Dedifferentiated amniotic fluid mesenchymal stem cell (primary cell): ENCODE measurements around the gene ADAMTS17.

Experiments used
- DNase-seq: peaks from one replicate; pipeline ENCODE4 v3.0.0-alpha.2; 2016; ENCODE audit errors: extremely low spot score

ADAMTS17 gene

DNA sequence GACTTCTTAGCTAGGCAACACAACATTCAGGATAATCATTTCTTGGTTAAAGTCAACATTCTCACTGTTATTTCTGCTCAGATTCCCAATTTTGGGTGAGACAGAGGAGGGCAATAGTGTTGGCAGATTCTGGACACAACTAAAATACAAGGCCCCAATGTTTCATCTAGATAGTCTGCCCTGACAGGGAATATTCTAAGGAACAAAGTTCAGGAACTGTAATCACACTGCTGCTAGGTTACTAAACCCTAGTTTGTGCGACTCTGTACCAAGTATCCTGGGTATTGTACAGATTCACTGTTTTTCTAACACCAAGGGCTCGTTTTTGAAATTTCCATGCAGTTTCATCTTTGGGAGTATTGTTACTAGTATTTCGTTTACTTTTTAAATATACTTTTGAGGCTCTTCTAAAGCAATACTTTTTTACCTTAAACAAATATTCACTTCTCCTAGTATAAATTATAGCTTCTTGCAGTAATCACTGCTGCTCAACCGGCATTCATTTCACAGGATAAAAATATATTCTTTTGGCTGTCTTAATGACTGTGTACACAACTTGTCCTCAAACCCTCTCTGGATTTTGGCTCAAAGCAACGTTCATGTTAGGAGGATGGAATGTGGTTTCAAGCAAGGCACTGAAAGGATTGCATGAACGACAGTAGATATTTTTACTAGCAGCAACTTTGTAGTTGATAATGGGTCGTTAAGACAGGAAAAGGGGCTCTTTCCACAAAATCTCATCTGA is 167.4 kb downstream of the ADAMTS17 start:
- DNase-seq = no peak

DNA sequence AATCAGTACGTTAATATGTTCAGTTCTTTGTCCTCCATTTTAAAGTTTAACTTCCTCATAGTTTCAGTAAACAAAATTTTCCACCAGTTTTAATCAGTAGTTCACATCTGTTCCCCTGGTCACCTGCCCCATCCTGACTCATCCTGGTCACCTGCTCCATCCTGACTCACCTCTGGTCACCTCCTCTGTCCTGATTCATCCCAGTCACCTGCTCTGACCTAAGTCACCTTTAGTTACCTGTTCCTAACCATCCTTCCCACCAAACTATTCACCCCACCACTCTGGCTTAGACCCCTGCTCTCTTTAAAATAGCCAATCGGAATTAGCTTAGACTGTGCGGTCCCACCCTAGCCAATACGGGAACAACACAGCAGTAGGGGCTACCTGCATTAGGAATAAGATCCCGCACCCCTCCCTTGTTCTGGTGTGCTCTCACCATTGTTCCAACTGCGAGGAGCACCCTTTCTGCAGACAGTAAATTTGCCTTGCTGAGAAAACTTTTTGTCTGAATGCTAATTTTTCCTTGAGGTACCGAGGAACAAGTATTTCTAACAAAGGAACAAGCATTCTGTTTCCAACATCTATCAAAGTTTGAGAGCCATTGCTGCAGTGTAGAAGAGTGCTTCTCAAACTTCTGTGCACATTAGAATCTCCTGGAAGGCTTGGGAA is 169.3 kb downstream of the ADAMTS17 start:
- no peak for DNase-seq

DNA sequence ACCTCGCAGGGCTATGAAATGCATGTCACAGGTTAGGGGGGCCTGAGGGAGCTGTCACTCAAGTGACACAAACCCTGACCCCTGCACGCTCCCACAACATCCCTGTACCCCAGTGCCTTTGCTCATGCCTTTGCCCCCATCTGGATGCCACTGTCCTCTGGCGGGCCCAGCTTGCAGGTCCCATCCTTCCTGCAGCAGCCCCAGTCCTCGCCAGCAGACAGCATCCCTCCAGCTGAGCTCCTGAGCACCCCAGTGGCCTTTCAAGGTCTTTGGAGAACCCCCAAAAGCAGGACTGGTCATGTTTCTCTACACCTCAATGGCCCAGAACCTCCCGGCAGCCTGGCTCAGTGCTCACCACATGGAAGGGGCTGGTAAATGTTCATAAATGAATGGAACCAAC is 170.4 kb downstream of the ADAMTS17 start:
- no peak for DNase-seq

DNA sequence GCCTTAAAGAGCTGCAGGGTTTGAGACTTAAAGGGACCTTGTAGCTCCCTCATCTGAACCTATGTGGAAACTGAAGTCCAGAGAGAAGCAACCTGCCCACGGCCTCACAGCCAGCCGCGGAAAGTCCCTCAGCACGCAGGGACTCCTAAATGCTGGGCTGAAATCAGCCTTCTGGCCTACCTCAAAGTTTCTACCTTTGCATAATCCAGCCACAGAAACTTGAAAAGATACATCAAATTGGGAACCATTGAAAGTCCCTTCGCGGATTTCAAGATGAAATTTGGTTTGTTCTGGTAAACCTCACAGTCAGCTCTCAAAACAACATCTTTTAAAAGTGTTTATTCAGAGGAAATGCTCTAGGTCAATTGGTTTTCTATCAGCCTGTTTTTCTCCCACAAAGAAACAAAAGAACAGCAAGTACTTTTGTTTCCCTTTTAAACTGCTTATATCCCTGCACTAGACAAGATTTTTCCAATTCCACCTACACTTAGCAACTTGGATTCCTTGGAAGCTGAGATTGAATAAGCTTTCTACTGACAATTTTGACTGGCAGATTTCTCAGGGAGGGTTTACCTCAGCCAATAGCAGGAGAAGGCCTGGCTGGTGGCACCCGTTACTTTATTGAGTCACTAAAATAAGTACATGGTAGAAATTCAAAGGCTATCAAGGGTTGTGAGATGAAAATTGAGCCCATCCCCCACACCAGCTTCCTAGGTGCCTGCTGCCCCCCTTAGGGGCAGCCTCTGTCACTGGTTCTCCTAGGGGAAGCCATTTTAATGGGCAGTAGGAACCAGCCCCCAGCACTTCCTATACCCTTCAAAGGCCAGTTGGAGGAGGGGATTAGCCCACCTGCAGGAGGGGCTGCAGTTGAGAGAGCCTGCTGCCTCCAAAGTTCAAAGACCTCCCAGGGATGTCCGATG is 171.2 kb downstream of the ADAMTS17 start:
- no peak for DNase-seq

DNA sequence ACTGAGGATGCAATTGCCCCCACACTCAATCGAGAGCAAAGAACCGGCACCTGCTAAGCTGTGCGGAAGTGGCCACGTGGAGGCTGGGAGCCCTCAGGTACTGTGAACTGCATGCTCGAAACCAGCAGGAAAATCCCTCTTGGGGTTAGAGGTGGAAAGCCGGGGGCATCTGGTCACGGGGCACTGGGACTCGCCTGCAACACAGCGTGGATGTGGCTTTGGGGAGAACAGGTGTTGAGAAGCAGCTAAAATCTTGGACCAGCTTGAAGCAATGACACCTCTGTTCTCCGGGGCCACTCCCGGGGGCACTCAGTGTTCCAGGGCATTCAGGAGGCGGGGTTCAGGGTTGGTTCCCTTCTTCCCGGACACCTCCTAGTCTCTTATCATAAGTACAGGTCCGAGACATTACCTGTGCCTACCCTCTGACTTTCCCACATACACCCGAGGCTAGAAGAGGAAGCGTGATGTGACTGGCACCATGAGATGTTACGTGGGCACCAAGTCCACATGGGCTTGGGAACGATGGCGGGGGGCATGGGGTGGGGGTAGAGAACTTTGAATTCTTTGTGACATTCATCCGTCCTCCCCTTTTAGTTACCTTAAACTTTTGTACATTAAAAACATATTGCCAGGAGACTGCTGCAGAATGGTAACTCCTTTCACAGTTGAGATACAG is 172.0 kb downstream of the ADAMTS17 start:
- DNase-seq = no peak

DNA sequence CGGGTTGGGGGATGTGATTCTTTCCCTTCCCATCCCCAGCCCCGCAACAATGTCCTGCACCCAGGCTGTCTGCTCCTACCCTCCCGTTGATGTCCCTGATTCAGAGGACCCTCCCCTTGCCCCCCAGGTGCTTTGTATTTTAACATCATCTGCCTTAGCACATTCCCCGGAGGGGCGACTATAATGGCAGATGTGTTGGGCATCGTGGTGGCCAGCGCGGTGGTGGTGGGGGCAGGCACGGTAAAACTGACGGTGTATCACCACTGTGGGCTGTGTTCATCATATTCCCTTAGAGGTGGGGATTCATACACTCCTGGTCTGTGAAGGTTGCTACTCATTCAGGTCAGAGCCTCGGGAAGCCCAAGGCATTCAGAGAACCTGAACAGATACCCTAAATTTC is 173.0 kb downstream of the ADAMTS17 start:
- no peak for DNase-seq

DNA sequence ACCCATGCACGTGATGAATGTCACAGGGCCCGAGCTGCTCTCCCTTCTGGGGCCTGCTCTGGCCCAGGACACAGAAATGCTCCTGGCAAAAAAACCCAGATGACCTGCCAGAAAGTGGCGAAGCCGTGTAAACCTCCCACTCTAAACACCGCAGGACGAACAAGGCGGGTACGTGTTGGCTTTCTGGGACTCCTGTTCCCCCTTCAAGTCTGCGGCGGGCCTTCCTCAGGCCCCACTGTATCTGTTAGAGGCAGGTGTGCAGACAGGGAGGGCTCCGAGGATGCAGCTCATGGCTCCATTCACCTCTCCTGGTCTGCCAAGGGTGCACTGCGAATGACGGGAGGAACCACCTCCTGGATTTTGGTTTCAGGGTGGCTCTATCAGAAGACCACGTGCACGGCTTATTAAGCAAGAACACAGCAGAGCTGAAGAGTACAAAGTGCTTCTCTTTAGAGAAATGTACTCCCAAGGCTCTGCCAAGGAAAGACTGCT is 173.8 kb downstream of the ADAMTS17 start:
- no peak for DNase-seq

DNA sequence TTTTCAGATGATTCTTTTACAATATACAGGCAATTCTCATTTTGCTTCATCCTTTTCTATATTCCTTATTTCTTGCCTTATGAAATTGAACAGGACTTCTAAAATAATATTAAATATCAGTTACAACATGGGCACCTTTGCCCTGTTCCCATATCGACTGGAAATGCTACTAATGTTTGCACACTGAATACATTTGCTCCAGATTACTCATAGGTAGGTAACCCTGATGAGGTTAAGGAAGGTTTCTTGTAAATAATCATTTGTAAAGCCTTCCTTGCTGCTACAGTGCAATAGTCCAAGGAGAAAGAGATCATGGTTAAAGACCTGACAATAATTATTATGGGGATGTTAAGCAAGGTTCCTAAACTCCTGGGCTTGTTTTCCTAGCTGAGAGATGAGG is 175.5 kb downstream of the ADAMTS17 start:
- DNase-seq = no peak

DNA sequence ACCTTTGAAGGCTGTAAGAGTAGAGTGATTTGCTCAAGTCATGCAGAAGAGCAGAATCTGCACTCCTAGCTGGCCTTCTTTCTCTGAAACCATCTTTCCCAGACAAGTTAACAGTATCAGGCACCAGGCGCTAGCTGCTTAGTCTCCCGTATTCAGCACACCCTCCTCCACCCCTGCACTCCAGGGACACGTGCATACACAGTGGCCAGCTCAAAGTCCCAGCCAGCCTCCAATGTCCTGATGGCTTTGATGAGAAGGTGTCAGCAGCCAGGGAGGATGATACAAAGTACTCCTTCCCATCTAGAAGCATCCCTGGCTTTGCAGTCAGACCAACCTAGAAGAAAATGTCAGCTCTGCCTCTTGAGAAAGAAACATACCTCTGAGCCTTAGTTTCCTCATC is 177.8 kb downstream of the ADAMTS17 start:
- no peak for DNase-seq

DNA sequence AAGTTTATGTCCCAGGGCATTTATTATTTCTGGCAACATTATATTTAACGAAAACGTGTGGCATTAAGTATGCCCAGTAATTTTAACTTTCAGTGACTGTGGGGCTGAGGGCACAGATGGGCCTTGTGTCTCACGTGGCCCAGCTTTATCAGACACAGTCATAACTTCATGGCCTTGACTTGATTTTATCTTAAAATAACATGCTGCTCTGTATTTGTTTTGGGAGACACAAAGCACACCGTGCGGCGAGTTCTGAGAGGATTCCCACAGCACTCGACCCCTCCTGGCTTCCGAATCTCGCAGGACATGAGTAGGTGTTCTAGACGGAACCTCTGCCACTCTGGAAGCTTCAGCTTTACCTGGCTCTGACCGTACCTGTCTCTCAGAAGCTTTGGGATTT is 180.8 kb downstream of the ADAMTS17 start:
- no peak for DNase-seq

DNA sequence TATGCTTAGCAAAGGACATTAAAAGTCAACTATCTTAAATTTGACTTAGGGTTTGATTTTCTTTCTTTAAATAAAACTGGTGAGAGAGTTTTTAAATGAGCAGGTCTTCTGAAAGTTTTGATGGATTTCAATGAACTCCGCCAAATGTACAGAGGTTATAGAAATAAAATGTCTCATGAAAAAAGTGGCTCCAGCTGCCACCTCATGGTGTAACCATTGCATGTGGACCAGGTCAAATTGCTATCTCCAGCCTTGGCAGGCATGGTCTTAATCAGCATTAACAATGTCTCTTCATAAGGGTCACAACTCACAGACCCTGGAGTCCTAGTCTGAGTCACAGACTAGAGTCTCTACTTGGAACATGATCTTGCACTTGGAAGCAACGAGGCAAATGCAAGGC is 182.3 kb downstream of the ADAMTS17 start:
- DNase-seq = no peak

DNA sequence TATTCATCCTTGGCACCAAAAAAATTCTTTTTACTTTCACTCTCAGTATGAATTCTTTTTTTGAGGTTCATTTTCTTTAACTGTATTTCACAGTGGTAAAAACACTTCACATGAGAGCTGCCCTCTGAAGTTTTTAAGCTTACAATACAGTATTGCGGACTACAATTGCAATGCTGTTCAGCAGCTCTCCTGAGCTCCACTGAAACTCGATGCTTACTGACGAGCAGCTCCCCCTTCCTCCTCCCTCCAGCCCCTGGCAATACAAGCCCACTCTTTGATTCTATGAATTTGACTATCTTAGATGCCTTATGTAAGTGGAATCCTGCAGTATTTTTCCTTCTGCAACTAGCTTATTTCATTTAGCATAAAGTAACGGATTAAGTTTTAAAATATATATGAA is 183.4 kb downstream of the ADAMTS17 start:
- no peak for DNase-seq

DNA sequence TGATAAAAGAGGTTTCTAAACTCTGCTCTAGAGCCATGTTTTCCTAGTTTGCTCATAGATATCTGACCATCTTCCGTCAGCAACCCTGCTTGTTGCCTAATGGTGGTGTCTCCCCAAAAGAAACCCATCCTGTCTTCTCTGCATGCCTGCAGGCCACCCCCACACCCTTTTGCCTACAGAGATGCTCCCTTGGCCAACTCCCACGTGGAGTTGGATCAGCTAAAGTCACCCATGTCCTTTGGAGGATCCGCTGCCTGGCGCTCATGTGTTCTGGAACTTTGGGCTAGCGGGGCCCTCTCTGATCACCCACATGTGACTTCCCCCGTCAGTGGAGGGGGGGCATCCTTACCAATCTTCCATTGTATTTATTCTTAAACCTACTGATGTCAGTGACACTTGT is 185.6 kb downstream of the ADAMTS17 start:
- DNase-seq = no peak

DNA sequence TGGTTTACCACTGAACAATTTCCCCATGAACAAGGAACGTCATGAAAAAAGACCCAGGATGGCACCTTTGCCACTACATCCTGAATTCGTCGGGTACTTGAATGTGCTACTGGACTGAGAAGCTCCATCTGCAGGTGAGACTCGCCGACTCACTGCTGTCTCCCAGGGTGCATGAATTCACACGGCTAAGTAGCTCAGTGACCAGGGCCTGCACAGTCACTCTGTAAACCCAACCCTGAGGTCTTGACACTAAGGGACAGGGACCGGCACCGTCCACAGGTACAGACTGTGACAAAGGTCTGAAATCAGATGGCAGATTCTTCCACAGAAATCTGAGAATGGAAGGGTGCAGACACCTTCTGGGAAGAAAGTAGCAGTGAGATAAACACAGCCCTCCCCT is 187.4 kb downstream of the ADAMTS17 start:
- no peak for DNase-seq

DNA sequence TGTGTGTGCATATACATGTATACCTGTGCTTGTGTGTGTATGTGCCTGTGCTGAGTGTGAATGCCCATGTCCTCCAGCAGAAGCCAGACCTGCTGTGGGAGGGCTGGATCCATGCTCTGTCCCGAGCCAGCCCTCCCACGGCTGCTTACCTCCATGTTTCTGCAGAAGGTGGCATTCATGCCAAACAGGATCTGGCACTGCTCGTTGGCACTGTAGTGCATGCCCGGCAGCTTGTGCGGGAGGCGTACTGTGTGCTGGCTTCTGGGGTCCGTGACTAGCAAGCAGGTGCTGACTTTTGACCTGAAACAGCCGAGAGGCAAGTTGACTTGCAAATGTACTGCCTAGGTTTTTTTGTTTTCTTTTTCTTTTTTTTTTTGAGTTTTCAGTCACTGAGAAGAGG is 189.3 kb downstream of the ADAMTS17 start:
- DNase-seq = no peak

DNA sequence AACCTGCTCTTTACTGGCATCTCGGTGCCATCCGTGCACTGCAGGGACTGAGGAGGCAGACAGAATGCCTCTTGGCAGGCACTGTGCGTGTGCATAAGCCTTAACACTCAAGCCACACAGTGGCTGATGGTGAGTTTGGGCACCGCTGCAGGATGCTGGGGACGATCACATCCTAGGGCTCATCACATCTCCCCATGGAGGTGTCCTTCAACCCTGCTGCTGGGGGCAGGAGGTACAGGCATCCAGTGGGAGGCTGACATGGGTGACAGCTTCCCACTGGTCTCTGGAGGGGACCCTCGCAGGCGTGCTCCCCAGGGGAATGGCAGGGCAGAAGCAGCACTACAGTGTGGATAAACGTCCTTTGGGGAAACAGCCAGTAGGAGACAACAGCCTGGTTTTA is 190.9 kb downstream of the ADAMTS17 start:
- DNase-seq = no peak

DNA sequence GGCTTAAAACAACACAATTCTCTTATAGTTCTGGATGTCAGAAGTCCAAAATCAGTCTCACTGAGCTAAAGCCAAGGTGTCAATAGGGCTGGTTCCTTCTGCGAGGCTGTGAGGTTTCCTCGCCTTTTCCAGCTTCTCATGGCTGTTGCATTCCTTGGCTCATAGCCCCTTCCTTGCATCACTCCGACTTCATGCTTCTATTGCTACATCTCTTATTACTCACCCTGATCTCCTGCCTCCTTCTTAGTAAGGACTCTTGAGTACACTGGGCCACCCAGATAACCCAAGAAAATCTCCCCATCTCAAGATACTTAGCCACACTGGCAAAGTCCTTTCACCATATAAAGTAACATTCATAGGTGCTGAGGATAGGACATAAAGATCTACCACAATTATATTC is 193.9 kb downstream of the ADAMTS17 start:
- DNase-seq = no peak

DNA sequence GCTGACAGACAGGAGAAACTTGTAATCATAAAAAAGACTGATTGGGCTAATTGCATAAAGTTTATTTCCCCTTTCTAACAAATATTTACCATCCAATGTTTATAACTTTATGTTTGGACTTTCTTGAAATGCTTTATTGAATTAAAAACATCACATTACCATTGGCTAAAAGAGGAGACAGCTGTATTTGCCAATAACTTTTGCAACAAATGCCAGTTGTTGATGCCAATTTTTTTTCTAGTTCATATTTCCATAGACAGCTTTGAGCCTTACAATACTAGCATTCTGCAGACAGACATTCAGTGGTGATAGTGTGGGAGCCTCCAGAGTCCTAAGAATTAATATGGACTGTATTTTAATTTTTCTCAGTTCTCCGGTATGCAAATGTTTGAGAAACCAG is 198.4 kb downstream of the ADAMTS17 start:
- no peak for DNase-seq

DNA sequence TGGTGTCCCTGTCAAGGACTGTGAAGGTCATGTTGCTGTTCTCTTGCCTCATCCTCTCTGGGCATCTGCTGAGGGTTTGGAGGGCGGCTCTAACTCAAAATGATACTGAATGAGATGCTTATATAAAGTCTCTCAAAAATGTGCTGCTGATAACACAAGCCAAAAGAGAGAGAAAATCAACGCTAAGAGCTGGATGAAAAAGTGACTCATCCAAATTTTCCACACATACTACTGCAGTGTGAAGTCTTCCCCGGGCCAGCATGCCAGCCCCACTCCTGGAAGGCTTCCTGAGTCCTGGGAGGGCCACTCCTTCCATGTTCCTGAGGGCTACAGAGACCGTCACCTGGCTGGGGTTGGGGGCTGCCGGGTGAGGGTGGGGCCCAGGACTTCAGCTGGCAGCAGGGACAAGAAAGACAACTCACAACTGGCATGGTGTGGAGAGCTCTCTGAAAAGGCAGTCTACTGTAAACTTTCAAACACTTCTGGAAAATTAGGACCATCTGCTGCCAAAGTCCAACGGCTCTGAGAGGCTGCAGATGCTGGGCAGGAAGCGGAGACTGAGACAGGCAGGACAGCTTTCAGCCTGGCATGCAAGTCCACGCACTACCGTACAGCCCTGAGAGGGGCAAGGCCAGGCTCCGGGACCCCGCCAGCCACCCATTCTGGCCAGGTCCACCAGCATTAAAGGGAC is 200.3 kb downstream of the ADAMTS17 start:
- no peak for DNase-seq

DNA sequence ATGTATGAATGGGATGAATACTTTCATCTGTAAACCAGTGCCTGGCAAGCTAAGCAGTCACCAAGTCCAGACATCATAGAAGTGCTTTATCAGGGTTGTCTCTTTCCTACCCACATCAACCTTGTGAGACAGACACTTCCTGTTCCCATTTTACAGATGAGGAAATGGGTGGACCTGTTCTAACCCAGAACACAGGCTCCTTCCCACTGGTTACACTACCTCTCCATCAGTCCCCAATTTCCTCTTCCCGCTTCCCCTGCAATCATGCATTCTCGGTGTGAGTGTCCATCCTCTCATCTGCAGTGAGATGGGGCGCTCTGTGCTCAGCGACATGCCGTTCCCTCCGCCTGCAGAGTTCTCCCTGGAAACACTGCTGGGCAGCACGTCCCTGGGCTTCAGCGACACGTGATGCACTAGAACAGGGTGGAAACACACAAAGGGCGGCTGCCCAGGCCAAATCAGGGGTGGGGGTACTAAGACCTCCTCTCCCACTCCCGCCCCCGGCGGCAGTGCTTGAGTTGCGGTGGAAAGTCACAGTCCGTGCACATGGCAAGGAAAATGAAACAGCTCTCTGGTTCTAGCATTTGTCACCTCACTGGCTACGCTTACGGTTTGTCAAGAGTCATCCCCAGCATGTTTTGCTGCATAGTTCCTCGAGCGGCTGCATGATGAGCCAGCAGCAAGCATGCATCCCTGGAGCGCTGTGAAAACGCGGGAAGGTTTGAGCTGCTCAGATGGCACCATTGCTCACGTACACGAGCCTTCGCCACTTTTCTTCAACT is 201.1 kb downstream of the ADAMTS17 start:
- no peak for DNase-seq
